GM12878 (cell line): ENCODE measurements around the gene ZFP36. TPM values are rescaled to one million over a fixed set of nuclear protein-coding genes. Genes with fewer than 3 reads are reported as not detected.
A peak's percentile ranks its signal among the peaks of the same experiment; 100 is the strongest.

Experiments
- BACH1 ChIP-seq: fragments of 450-650 bp; IDR thresholded peaks from 2 replicates; pipeline ENCODE4 v1.6.1; 2017; ENCODE audit warnings: mild to moderate bottlenecking, borderline replicate concordance
- BCL11A ChIP-seq: IDR thresholded peaks from 2 replicates; pipeline ENCODE4 v1.6.1; 2011; ENCODE audit warnings: low read depth, low read length
- BHLHE40 ChIP-seq, 2 experiments: fragments of 450-650 bp in 1 of 2; IDR thresholded peaks; 2 replicates each; pipeline ENCODE4 v1.6.1; 2011 to 2017; ENCODE audit warnings: low read depth in 2 of 2, borderline replicate concordance in 1 of 2, improper control_type of control experiment in 1 of 2, low read length in 1 of 2, mild to moderate bottlenecking in 1 of 2
- BMI1 ChIP-seq: fragments of 450-650 bp; IDR thresholded peaks from 2 replicates; pipeline ENCODE4 v1.6.1; 2016; ENCODE audit warnings: mild to moderate bottlenecking, moderate library complexity, borderline replicate concordance
- CHD4 ChIP-seq: fragments of 200-600 bp; sonication (generic); IDR thresholded peaks from 2 replicates; pipeline ENCODE4 v1.6.1; 2016; ENCODE audit warnings: mild to moderate bottlenecking
- KLF5 ChIP-seq: fragments of 450-650 bp; IDR thresholded peaks from 2 replicates; pipeline ENCODE4 v1.6.1; 2014; ENCODE audit warnings: mild to moderate bottlenecking; ENCODE audit not compliant: partially characterized antibody
- MEF2B ChIP-seq: fragments of 450-650 bp; IDR thresholded peaks from 2 replicates; pipeline ENCODE4 v1.6.1; 2018; ENCODE audit warnings: mild to moderate bottlenecking, moderate library complexity; ENCODE audit not compliant: partially characterized antibody, poor library complexity, severe bottlenecking
- MTA2 ChIP-seq: fragments of 450-650 bp; IDR thresholded peaks from 2 replicates; pipeline ENCODE4 v1.6.1; 2016; ENCODE audit warnings: low read depth, mild to moderate bottlenecking, moderate library complexity
- NFYA ChIP-seq: IDR thresholded peaks from 2 replicates; pipeline ENCODE4 v1.6.1; 2011; ENCODE audit warnings: low read depth, mild to moderate bottlenecking, low read length, improper control_type of control experiment, borderline replicate concordance
- NFYB ChIP-seq: IDR thresholded peaks from 2 replicates; pipeline ENCODE4 v1.6.1; 2011; ENCODE audit warnings: low read depth, mild to moderate bottlenecking, low read length, improper control_type of control experiment, moderate library complexity; ENCODE audit not compliant: insufficient read depth
- PBX3 ChIP-seq: IDR thresholded peaks from 2 replicates; pipeline ENCODE4 v1.6.1; 2011; ENCODE audit warnings: mild to moderate bottlenecking, low read depth, low read length, moderate library complexity; ENCODE audit not compliant: insufficient replicate concordance
- POU2F2 ChIP-seq: IDR thresholded peaks from 3 replicates; pipeline ENCODE4 v1.6.1; 2011; ENCODE audit warnings: low read depth, mild to moderate bottlenecking, low read length, borderline replicate concordance
- PRDM15 ChIP-seq: fragments of 450-650 bp; formaldehyde crosslinking; IDR thresholded peaks from 2 replicates; pipeline ENCODE4 v1.4.0; 2020; ENCODE audit warnings: mild to moderate bottlenecking, moderate library complexity
- RB1 ChIP-seq: fragments of 450-650 bp; formaldehyde crosslinking; IDR thresholded peaks from 2 replicates; pipeline ENCODE4 v1.6.1; 2017; ENCODE audit warnings: mild to moderate bottlenecking, borderline replicate concordance
- RELA ChIP-seq: fragments of 450-650 bp; IDR thresholded peaks from 2 replicates; pipeline ENCODE4 v1.8.0; 2014; ENCODE audit warnings: borderline replicate concordance; ENCODE audit not compliant: partially characterized antibody
- RFX5 ChIP-seq: IDR thresholded peaks from 2 replicates; pipeline ENCODE4 v1.6.1; 2011; ENCODE audit warnings: low read depth, low read length, improper control_type of control experiment
- SIX5 ChIP-seq: IDR thresholded peaks from 2 replicates; pipeline ENCODE4 v1.6.1; 2011; ENCODE audit warnings: mild to moderate bottlenecking, low read depth, low read length, moderate library complexity; ENCODE audit not compliant: severe bottlenecking
- SMAD5 ChIP-seq: IDR thresholded peaks from 2 replicates; pipeline ENCODE4 v1.6.1; 2016; ENCODE audit warnings: antibody characterized with exemption, low read depth
- SREBF1 ChIP-seq: IDR thresholded peaks from 2 replicates; pipeline ENCODE4 v1.6.1; 2012; ENCODE audit warnings: mild to moderate bottlenecking, low read length
- SUPT20H ChIP-seq: IDR thresholded peaks from 2 replicates; pipeline ENCODE4 v1.6.1; 2011; ENCODE audit warnings: low read depth, mild to moderate bottlenecking, low read length, moderate library complexity, borderline replicate concordance; ENCODE audit not compliant: control insufficient read depth
- SUZ12 ChIP-seq: fragments of 200-600 bp; sonication (generic); IDR thresholded peaks from one replicate; pipeline ENCODE4 v1.6.1; 2018; ENCODE audit warnings: antibody characterized with exemption, mild to moderate bottlenecking; ENCODE audit not compliant: unreplicated experiment
- TARDBP ChIP-seq: IDR thresholded peaks from 2 replicates; pipeline ENCODE4 v1.6.1; 2016; ENCODE audit warnings: borderline replicate concordance
- YY1 ChIP-seq: IDR thresholded peaks from 2 replicates; pipeline ENCODE4 v1.6.1; 2011; ENCODE audit warnings: low read depth, mild to moderate bottlenecking, low read length
- polyA plus RNA-seq, 11 experiments: library from polyadenylated mRNA; depleted of rRNA in 4 of 11; unstranded in 6 of 11; stranded (reverse) in 5 of 11; fragments of >200 nt; fragmentation: Nextera tagmentation in 4 of 11; fragmentation: Illumina TruSeq in 1 of 11; extraction: Ambion mirVana in 4 of 11; extraction: Trizol in 1 of 11; gene quantifications; 1 replicate in 1 of 11; 2 replicates in 10 of 11; pipeline versions ENCODE4 v1.2.1 to v1.2.3, GENCODE V29; 2011 to 2016; ENCODE audit warnings: inconsistent platforms in 2 of 11, missing spikeins in 2 of 11, low read depth in 1 of 11
- total RNA-seq, 4 experiments: library from RNA; depleted of rRNA in 3 of 4; stranded (reverse); fragments of >200 nt in 3 of 4; fragmentation: Illumina TruSeq in 1 of 4; extraction: Trizol in 1 of 4; gene quantifications; 2 replicates each; pipeline versions ENCODE4 v1.2.1 to v1.2.3, GENCODE V29; 2013 to 2021
- TF ChIP-seq, protein P1 (sequence below): IDR thresholded peaks from 2 replicates; pipeline ENCODE4 v1.6.1; 2012; ENCODE audit warnings: low read depth, low read length, improper control_type of control experiment

ZFP36 gene
- total and polyA plus RNA-seq, 10 of the 15 experiments (the other 5 are each of a cell fraction or from before 2014, with no cell fraction given), result 5.3 to 55.0 (median 18.1) TPM

- TF ChIP-seq MTA2 (peak; percentile 92), SUZ12 (no peak), NFYB (peak; percentile 42; the same call in 1 of the 2 replicates), PRDM15 (CRISPR knock-in tag) (0 out of 2 replicates have a peak, but pooled peaks have one; percentile 62), RELA (no peak), CHD4 (no peak), TARDBP (no peak; the same call in 1 of the 2 replicates), MEF2B (peak; percentile 71), SUPT20H (no peak), BCL11A (peak; percentile 64; the same call in 1 of the 2 replicates), BMI1 (peak; percentile 70), YY1 (peak; percentile 49; the same call in 1 of the 2 replicates), BHLHE40 (IDR thresholded peaks at IDR 0.05; ENCODE audit: borderline replicate concordance in 1 of 2, low read depth in 2 of 2, low read length in 1 of 2) (peak; percentile 62 to 81), SREBF1 (no peak), BACH1 (peak; percentile 98), PBX3 (peak; percentile 46), RFX5 (no peak), SMAD5 (no peak), POU2F2 (peak; percentile 86; the same call in 1 of the 3 replicates), KLF5 (no peak), RB1 (no peak; the same call in 1 of the 2 replicates), NFYA (no peak), SIX5 (no peak)
- TF ChIP-seq, protein P1, sequence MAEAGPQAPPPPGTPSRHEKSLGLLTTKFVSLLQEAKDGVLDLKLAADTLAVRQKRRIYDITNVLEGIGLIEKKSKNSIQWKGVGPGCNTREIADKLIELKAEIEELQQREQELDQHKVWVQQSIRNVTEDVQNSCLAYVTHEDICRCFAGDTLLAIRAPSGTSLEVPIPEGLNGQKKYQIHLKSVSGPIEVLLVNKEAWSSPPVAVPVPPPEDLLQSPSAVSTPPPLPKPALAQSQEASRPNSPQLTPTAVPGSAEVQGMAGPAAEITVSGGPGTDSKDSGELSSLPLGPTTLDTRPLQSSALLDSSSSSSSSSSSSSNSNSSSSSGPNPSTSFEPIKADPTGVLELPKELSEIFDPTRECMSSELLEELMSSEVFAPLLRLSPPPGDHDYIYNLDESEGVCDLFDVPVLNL, result no peak
Measured at GRCh38 chr19:39410017-39410830, 3.6 kb downstream of the ZFP36 start (continued).
